Karpas-422 (cell line): ENCODE results near the gene TNIP2. TPM values are rescaled to one million over a fixed set of nuclear protein-coding genes. Genes with fewer than 3 reads are reported as not detected.

Source experiments
- DNase-seq: peaks from one replicate; pipeline ENCODE4 v3.0.0-alpha.2; 2015
- H2AFZ ChIP-seq: fragments of 200-600 bp; sonication (generic); 2 replicates; pipeline ENCODE4 v1.6.1; 2014; ENCODE audit warnings: antibody characterized with exemption, low read length, mixed read lengths
- H3K27ac ChIP-seq: fragments of 200-600 bp; sonication (generic); 2 replicates; pipeline ENCODE4 v1.5.1; 2014; ENCODE audit warnings: mild to moderate bottlenecking, low read length, moderate library complexity
- H3K27me3 ChIP-seq: fragments of 200-600 bp; sonication (generic); 2 replicates; pipeline ENCODE4 v1.6.1; 2014; ENCODE audit warnings: low read length, mixed read lengths
- H3K36me3 ChIP-seq: fragments of 200-600 bp; sonication (generic); 2 replicates; pipeline ENCODE4 v1.6.1; 2014; ENCODE audit warnings: low read length, mixed read lengths; ENCODE audit not compliant: insufficient read depth
- H3K4me1 ChIP-seq: fragments of 200-600 bp; sonication (generic); 2 replicates; pipeline ENCODE4 v1.6.1; 2014; ENCODE audit warnings: mild to moderate bottlenecking, low read length, mixed read lengths
- H3K4me2 ChIP-seq: fragments of 200-600 bp; sonication (generic); 2 replicates; pipeline ENCODE4 v1.6.1; 2014; ENCODE audit warnings: low read length, low read depth, mild to moderate bottlenecking; ENCODE audit not compliant: poor library complexity, severe bottlenecking
- H3K4me3 ChIP-seq: fragments of 200-600 bp; sonication (generic); 2 replicates; pipeline ENCODE4 v1.5.1; 2014; ENCODE audit warnings: mild to moderate bottlenecking, antibody characterized with exemption, low read length, mixed read lengths
- H3K79me2 ChIP-seq: fragments of 200-600 bp; sonication (generic); 2 replicates; pipeline ENCODE4 v1.6.1; 2014; ENCODE audit warnings: mild to moderate bottlenecking, low read length, mixed read lengths
- H3K9ac ChIP-seq: fragments of 200-600 bp; sonication (generic); 2 replicates; pipeline ENCODE4 v1.6.0; 2014; ENCODE audit warnings: low read length
- H3K9me2 ChIP-seq: fragments of 200-600 bp; sonication (generic), shearing (Covaris generic); replicated peaks from 2 replicates; pipeline ENCODE4 v1.6.0; 2014; ENCODE audit warnings: mild to moderate bottlenecking, low read length, moderate library complexity; ENCODE audit not compliant: insufficient read depth
- H3K9me3 ChIP-seq: fragments of 300-700, 200-600 bp; sonication (generic); 2 replicates; pipeline ENCODE4 v1.6.1; 2014; ENCODE audit warnings: low read length, mixed read lengths
- H4K20me1 ChIP-seq: fragments of 200-600 bp; sonication (generic); 2 replicates; pipeline ENCODE4 v1.6.1; 2014; ENCODE audit warnings: mild to moderate bottlenecking, antibody characterized with exemption, low read length, low read depth; ENCODE audit not compliant: insufficient read depth
- total RNA-seq: library from RNA; depleted of rRNA; stranded (reverse); fragments of >200 nt; shearing (Covaris generic); gene quantifications from 2 replicates; pipeline ENCODE4 v1.2.3, GENCODE V29; 2014; ENCODE audit warnings: low replicate concordance

Gene TNIP2
- total RNA-seq, 1 experiment from 2014 or later = 30.6 TPM

DNA sequence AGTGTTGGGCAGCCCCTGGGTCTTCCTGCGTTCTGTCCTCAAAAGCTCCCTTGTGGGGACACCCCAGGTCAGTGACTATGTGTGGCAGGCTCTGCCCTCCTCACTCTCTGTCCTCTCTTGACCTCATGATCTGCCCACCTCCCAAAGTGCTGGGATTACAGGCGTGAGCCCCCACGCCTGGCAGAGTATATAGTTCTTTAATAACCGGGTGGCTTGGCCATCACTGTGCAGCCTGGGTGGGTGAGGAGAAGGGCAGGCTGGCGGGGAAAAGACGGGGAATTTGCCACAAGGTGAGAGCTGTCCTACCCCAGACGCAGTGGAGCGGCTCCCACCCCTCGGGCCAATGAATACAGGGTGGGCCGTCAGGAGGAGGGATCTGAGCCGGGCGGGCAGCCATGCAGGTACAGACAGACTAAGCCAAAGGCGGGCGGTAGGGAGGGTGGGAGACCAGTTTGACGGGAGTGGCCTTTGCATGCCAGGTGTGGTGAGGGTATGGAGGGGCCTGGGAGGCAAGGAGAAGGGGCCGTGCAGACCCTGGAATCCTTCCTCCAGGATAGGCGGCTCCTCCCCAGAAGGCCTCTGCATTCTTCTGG lies 39.3 kb upstream of the TNIP2 start:
- Histone ChIP-seq H3K27me3 (no peaks in the 10 kb centered on the region), H3K4me1 (peaks cover 27% of the 10 kb centered on the region), H3K4me3 (no peak overlapping the region), H3K9me3 (no peaks in the 10 kb centered on the region), H3K79me2 (no peaks in the 10 kb centered on the region), H3K9me2 (no peaks in the 10 kb centered on the region), H3K27ac (no peak overlapping the region), H3K4me2 (no peak overlapping the region), H3K9ac (no peak overlapping the region), H3K36me3 (no peaks in the 10 kb centered on the region), H4K20me1 (peaks cover 20% of the 10 kb centered on the region), H2AFZ (no peak overlapping the region)
- DNase-seq = no peak

DNA sequence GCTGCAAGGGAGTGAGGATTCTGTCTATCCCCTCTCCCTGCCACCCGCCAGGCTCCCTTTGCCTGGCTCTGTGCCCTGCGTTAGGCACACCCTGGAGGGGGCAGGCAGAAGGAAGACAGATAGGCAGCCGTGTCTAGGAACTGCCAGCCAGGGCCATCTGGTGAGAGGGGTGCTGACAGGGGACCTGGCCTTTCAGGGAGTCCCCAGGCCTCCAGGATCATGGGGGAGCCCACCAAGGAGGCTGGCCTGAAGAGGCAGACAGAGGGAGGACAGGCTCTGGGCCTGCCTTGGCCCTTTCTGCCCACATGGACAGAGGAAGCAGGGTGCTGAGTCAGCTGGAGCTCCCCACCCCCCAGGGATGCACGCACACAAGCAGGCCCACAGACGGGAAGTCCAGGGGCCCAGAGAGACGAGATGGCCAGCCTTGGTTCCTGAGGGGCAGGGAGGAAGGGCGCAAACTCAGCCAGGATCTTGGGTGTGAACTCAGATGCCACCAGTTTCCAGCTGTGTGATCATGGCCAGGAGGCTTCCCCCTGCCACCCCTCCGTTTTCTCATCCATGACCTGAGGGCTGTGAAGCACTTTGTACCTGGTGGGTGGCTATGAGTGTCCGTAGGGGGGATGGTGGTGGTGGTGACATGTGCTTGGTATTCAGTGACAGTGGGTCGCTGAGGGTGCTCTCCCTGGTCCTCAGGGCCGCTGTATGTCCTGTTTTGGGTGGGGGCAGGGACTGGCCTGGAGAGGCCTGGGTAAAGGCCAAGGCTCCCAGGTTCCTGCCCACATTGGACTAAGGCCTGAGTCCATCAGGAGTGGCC lies 38.6 kb upstream of the TNIP2 start:
- Histone ChIP-seq H3K36me3 (no peaks in the 10 kb centered on the region), H3K9me2 (no peaks in the 10 kb centered on the region)

DNA sequence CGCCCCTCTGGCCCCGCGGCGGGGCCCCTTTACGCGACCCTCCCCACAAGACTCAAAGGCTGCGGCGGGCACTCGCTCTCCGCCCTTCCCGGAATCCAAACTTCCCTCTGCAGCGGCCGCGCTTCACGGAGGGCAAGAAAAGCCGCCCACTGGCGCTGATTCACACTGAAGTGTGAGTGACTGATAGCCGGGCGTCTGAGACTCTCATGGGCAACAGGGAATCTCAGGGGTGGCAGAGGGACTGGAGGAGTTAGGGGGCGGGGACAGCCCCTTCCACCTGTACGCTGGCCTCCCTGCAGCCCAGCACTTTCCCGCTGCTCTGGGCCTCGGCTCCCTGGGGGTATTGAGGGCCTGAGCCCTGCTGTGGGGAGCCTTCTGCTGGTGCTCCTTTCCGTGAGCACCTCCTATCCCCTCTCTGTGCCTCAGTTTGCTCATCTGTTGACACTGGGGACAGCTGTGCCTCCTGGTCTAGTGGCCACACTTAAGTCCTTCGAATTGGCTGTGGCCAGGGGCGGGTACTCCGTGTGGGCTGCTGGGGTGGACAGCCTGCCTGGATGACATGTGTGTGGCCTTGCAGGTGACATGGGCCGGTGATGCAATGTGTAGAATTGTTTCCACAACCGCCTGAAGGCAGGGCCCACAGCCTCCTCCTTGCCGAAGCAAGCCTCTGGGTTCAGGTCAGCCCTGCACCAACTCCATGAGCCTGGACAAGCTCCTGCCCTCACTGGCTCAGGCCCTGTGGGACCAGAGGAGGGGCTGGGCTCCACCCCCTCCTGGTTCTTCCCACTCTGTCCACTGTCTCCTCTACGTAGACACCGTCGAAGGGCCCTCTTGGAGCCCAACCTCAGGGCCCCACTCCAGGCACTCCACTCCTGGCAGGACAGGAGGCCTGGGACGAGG lies 37.7 kb upstream of the TNIP2 start:
- no peaks in the 10 kb centered on the region for H3K27me3 ChIP-seq
- no peaks in the 10 kb centered on the region for H3K79me2 ChIP-seq
- no peak for DNase-seq
- H4K20me1 ChIP-seq = peaks cover 15% of the 10 kb centered on the region; the same call in 1 of the 2 replicates
- peak overlapping the region; percentile 56 for H3K9ac ChIP-seq
- H3K9me3 ChIP-seq = no peaks in the 10 kb centered on the region
- H2AFZ ChIP-seq = no peak overlapping the region
- peak overlapping the region; percentile 61 for H3K4me2 ChIP-seq
- H3K4me1 ChIP-seq = peaks cover 22% of the 10 kb centered on the region
- peak overlapping the region; percentile 51; the same call in 1 of the 2 replicates for H3K4me3 ChIP-seq
- no peaks in the 10 kb centered on the region for H3K9me2 ChIP-seq
- H3K36me3 ChIP-seq = no peaks in the 10 kb centered on the region
- H3K27ac ChIP-seq = no peak overlapping the region

More for the DNA sequence above, 38.6 kb upstream of the TNIP2 start:
- Histone ChIP-seq H3K9ac (peak overlapping the region; percentile 13; the same call in 1 of the 2 replicates), H2AFZ (no peak overlapping the region), H3K4me3 (peak overlapping the region; percentile 51; the same call in 1 of the 2 replicates), H3K27ac (no peak overlapping the region), H3K79me2 (no peaks in the 10 kb centered on the region), H3K4me1 (peaks cover 27% of the 10 kb centered on the region), H3K4me2 (no peak overlapping the region), H3K27me3 (no peaks in the 10 kb centered on the region), H4K20me1 (peaks cover 20% of the 10 kb centered on the region), H3K9me3 (no peaks in the 10 kb centered on the region)
- DNase-seq = no peak

DNA sequence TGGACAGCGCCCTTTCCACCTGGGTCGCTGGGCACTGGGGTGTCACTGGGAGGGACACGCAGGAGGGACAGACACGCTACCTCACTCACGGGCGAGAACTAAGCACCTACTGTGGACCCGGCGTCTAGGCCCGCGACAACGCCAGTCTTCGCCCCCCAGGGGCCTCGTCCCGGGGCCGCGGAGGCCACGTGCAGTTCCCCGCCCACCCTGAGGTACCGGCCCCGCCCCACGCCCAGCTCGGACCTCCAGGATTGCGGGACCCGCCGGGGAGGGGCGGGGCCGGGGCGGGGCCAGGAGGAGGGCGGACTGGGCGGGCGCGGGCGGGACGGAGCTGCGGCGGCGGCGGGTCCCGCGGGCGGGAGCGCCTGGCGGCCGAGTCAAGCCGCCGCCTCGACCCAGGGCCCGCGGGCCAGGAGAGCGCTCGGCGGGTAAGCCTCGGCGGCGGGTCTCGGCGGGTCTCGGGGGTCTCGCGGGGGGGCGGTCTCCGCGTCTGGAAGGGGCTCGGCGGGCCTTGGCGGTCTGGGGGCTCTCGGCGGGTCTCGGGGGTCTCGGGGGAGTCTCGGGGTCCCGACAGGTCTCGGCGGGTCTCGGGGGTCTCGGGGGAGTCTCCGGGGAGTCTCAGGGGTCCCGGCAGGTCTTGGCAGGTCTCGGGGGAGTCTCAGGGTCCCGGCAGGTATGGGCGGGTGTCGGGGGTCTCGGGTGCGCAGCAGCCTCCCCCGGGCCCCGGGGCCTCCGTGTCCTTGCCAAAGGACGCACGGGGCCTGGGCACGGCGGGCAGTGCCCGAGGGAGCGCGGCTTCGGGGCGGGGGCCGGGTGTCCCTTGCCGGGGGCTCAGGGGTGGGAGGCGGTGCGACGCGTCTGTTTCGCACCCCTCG lies 36.8 kb upstream of the TNIP2 start, which contains the start of gene SH3BP2:
SH3BP2 (plus strand) TSS at position 375 of the 875 bp plus-strand sequence. CDS start 27,533 bp downstream, outside the sequence.
- Histone ChIP-seq H3K27ac (no peak within 1 kb of the TSS), H3K27me3 (no peaks in the 10 kb centered on the region), H2AFZ (no peak within 1 kb of the TSS), H3K79me2 (no peaks in the 10 kb centered on the region), H4K20me1 (peaks cover 15% of the 10 kb centered on the region; the same call in 1 of the 2 replicates), H3K4me2 (peak within 1 kb of the TSS; percentile 61), H3K9me2 (no peaks in the 10 kb centered on the region), H3K36me3 (no peaks in the 10 kb centered on the region), H3K4me1 (peaks cover 17% of the 10 kb centered on the region), H3K9me3 (no peaks in the 10 kb centered on the region), H3K9ac (peak within 1 kb of the TSS; percentile 56), H3K4me3 (peak within 1 kb of the TSS; percentile 51; the same call in 1 of the 2 replicates)
- peak; percentile 90 for DNase-seq

DNA sequence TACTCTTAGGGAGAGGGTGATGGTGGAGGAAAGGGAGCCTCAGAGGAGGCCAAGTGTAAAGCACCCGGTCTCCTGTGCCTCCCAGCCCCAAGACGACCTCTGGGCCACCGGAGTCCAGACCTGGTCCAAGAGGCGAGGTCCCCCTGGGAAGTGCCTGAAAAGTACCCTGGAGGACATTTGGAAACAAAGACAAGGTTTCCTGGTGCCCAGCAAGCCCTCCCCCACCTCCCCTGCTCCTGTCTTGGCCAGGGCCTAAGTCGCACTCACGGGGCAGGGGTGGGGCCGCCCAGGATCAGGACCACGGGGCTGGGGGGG lies 36.2 kb upstream of the TNIP2 start:
- H3K4me2 ChIP-seq = no peak overlapping the region
- H3K9me2 ChIP-seq = no peaks in the 10 kb centered on the region
- no peak overlapping the region for H3K27ac ChIP-seq

DNA sequence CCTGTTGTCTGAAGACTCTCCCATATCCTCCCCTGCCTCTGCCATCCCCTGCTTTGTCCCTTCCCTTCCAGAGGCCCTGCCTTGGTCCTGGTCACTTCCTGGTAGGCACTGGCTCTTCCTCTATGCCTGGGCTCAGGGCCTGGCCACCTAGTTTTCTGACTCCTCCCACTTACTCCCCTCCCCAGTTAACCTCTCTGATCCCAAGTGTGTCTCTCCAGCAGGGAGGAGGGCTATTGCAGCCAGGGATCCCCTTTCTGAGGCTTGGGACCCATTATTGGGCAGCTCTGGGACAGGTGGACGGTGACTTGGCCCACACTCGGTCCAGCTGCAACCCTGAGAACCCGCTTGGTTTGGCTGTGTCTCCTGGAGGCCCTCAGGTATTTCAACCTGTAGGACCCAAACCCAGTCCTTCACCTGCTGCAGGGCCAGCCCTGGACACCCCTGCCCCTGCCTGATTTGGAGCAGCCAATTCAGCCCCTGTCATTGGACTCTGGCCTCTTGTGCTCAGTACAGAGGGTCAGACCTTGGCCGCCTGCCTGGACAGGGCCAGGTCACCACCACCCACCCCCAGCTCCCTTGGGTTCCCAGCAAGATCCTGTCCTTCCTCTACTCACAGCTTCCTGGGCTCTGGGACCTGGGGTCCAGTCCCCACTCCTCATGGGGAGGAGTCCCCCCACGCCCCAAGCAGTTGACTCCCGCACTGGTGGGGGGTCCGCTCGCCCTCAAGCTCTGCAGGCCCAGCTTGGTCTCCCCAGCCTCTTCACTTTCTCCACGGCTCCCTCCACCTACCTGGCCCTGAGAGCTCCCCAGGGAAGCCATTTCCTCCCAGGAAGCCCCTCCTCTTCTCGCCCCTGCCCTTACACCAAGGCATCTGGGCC lies 35.6 kb upstream of the TNIP2 start:
- no peak for DNase-seq
- no peak overlapping the region for H3K4me2 ChIP-seq
- no peak overlapping the region for H3K9ac ChIP-seq
- no peaks in the 10 kb centered on the region for H3K9me2 ChIP-seq
- no peaks in the 10 kb centered on the region for H3K9me3 ChIP-seq
- H3K27me3 ChIP-seq = no peaks in the 10 kb centered on the region
- H3K4me3 ChIP-seq = no peak overlapping the region
- no peaks in the 10 kb centered on the region for H3K79me2 ChIP-seq
- no peak overlapping the region for H2AFZ ChIP-seq
- peaks cover 29% of the 10 kb centered on the region for H3K4me1 ChIP-seq
- no peaks in the 10 kb centered on the region for H3K36me3 ChIP-seq
- H3K27ac ChIP-seq = no peak overlapping the region
- peaks cover 15% of the 10 kb centered on the region; the same call in 1 of the 2 replicates for H4K20me1 ChIP-seq

More for the DNA sequence above, 36.2 kb upstream of the TNIP2 start:
- no peak overlapping the region for H2AFZ ChIP-seq
- no peak overlapping the region for H3K4me3 ChIP-seq
- no peaks in the 10 kb centered on the region for H3K9me3 ChIP-seq
- no peaks in the 10 kb centered on the region for H3K79me2 ChIP-seq
- peaks cover 23% of the 10 kb centered on the region for H3K4me1 ChIP-seq
- H3K36me3 ChIP-seq = no peaks in the 10 kb centered on the region
- H4K20me1 ChIP-seq = peaks cover 15% of the 10 kb centered on the region; the same call in 1 of the 2 replicates
- H3K9ac ChIP-seq = no peak overlapping the region
- DNase-seq = no peak
- no peaks in the 10 kb centered on the region for H3K27me3 ChIP-seq
